Fibroblast of lung (primary cell): ENCODE results near the gene CFAP58.

Experiments
- EZH2 ChIP-seq: IDR thresholded peaks from 2 replicates; pipeline ENCODE4 v1.5.1; 2012; ENCODE audit warnings: low read length, control low read depth, mild to moderate bottlenecking; ENCODE audit errors: missing control alignments
- TF ChIP-seq, protein P1 (sequence below), 2 donors: IDR thresholded peaks in 1 of 2; conservative IDR thresholded peaks in 1 of 2; 1 replicate in 1 of 2; 2 replicates in 1 of 2; pipeline ENCODE4 v1.5.1; 2011 to 2012; ENCODE audit warnings: low read length in 2 of 2, control low read depth in 1 of 2, inconsistent platforms in 1 of 2, low read depth in 1 of 2, mild to moderate bottlenecking in 1 of 2

DNA sequence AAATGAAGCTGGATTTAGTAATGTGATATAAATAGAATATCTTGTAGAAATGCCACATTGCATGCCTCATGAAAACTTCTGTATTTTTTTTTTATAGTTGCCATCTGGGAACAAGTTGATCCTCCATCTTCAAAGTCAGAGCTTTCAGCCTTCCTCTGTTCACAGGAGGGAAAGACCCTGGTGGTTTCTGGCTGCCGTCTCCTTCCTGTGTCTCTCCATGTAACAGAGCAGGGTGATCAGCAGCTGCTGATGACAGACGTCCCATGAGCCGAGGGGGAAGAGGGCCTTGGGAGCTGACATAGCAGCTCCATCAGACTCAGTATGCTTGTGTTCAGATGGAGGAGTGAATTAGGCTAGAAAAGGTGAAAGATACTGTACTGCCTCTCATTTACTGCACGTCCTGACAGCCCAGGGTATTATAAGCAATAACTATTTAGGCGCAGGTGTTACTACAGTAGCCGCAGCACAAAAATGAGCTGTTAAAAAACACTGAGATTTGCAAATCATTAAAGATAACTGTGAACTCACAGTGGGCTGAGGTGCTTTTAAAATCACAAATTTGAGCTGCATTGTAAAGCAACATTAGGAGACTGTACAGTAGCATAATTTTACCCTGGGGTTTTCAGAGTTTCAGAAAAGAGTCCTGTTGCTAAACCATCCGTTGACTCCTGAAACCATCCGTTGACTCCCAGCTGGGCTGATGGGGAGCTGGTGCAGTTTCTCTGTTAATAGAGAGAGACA is 103.3 kb downstream of the CFAP58 start:
- TF ChIP-seq, protein P1, sequence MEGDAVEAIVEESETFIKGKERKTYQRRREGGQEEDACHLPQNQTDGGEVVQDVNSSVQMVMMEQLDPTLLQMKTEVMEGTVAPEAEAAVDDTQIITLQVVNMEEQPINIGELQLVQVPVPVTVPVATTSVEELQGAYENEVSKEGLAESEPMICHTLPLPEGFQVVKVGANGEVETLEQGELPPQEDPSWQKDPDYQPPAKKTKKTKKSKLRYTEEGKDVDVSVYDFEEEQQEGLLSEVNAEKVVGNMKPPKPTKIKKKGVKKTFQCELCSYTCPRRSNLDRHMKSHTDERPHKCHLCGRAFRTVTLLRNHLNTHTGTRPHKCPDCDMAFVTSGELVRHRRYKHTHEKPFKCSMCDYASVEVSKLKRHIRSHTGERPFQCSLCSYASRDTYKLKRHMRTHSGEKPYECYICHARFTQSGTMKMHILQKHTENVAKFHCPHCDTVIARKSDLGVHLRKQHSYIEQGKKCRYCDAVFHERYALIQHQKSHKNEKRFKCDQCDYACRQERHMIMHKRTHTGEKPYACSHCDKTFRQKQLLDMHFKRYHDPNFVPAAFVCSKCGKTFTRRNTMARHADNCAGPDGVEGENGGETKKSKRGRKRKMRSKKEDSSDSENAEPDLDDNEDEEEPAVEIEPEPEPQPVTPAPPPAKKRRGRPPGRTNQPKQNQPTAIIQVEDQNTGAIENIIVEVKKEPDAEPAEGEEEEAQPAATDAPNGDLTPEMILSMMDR (conservative IDR thresholded peaks at IDR 0.05 in 1 of 2, IDR thresholded peaks at IDR 0.05 in 1 of 2; ENCODE audit: low read depth in 1 of 2, low read length in 2 of 2) = no peak
- no peak for TF ChIP-seq EZH2
